HG03342 (cell line): ENCODE results near the gene ZC3H18.

ENCODE experiments used
- ATAC-seq: cut with Tn5 transposase; IDR thresholded peaks from one replicate; pipeline ENCODE4 v1.9.1; 2021; ENCODE audit warnings: mild to moderate bottlenecking, moderate library complexity; ENCODE audit not compliant: unreplicated experiment

ZC3H18 gene

DNA sequence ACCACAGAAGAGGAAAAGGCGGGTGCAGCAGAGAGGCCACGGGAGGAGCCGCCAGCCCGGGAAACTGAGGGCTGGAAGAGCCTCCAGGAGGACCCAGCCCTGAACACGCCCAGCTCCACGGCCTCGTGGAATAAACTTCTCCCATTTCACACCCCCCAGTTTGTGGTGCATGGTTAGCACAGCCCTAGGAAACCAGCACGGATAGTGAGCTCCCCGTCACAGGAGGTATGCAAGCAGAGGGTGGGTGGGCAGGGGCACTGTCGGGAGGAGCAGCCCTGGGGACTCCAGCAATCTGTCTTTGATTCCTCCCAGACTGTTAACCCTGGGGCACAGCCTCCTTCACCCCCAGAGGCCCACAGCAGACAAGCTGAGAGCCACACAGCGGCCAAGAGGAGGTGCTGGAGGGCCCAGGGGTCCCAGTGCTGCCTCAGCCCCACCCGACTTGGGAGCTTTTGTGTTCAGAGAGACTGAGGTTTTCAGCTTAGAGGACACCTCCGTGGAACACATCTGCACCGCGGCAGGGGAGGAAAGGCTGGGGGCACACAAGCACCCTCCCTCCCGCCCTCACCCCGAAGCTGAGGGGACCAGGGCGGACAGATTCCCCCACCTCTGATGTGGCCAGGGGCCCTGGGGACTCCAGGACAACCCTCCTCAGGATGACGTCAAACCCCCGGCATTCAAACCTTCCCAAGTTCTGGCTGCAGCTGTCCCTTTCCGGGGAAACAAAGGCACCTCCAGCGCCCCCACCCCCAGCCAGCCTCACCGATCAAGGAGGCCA, 66.5 kb downstream of the ZC3H18 start:
- no peak for ATAC-seq

- no peak for ATAC-seq
Measured at GRCh38 chr16:88638323-88639230, 68.4 kb downstream of the ZC3H18 start, which contains the start of gene IL17C. Gene IL17C (plus strand): TSS chr16:88638572. CDS start chr16:88638642, 70 bp downstream.

DNA sequence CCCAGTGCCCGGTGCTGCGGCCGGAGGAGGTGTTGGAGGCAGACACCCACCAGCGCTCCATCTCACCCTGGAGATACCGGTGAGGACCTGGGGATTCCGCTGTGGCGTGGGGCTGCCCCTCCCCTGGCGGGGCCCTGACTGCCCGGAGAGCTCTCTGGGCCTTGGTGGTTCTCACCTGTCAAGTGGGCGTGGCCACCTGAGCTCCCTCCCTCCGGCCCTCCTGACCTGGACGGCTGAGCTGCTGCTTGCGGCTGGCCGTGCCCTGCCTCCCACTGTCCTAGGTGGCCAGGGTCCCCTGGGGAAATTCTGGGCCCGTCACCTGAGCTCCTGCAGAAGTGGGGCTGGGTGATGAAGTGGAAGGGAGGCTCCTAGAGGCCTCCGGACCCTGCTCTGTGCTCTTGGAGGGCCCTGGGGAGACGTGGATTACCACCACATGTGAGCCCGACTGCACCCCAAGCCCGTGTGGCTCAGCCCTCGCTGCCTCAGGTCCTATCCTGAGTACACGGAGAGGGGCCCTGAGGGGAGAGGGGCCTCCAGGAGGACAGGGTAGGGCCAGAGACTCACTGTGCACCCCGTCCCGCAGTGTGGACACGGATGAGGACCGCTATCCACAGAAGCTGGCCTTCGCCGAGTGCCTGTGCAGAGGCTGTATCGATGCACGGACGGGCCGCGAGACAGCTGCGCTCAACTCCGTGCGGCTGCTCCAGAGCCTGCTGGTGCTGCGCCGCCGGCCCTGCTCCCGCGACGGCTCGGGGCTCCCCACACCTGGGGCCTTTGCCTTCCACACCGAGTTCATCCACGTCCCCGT, 69.2 kb downstream of the ZC3H18 start:
- ATAC-seq, result no peak

- ATAC-seq, result no peak
Measured at GRCh38 chr16:88640039-88640495, 69.9 kb downstream of the ZC3H18 start.

DNA sequence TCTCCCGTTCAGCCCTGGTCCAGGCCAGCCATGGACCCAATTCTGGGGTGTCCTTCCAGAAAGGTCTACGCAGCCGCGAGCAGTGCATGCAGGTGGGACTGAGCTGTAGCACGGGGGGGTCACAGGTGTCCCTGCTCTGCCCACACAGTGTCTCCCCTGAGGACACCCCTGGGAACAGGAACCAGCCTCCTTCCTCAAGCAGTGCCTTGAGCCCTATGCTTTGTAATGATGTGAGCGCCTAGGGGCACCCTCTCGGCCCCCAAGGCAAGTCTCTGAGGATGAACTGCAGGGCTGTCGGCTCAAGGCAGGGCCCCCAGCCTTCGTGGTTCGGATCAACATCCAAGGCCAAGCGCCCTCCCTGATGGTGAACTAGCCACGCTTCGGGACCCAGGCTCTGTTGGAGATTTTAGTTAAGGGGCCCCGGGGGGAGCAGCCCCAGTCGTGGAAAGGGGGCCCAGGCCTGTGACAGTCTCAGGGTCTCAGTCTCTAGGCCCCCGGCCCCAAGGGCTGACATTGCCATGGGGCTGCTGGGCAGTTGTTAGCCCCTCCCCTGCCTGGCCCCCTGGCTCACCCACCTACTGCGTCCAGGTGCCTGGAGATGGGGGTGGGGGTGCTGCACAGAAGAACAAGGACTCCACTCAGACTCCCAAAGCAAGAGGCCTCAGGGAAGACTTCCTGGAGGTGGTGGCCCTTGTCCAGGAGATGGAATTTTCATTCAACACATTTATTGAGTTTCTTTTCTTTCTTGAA, 70.5 kb downstream of the ZC3H18 start:
- ATAC-seq, result no peak

DNA sequence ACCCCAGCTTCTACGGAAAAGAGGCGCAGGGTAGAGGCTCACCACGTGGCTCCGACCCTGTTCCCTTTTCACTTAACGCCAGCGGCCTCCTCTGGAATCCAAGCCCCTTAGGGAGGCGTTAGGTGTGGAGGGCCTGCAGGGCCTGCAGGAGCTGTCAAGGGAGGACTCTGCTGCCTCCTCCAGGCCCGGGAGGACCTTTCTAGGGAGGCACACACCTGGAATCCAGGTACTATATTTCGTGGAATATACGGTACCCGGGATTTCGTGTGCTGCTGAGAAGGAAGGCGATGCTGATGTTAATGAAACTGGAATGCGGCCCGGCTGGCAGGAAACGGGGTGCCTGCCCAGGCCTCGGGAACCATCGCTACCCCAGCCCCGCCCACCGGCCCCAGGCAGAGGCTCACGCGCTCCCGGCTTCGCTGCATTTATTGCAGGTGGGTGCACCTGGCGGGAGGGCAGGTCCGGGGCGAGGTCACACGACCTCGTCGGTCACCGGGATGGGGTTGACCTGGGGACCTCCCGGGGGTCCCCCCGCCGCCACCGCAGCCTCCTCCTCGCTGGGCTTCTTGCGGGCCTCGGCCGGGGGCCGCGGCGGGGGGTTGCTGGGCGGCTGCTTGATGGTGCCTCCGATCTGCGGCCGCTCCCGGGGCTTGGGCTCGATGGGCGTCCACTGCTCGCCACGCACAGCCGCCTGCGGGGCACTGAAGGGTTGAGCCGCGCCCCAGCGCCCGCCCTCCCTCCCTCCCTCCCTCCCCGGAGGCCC, 72.9 kb downstream of the ZC3H18 start:
- ATAC-seq, result no peak

DNA sequence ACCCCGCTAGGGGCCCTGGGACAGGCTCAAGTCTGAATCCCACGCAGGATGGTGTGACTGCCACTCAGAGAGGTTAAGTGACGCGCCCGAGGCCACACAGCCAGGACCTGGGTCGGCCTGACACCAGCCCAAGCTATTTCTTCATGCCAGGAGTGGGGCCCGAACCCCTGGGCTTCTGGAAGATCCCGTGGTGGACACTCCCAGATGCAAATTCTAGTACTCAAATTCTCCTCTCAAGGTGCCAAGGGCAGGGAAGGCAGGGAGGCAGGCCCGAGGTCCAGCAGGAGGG, 73.4 kb downstream of the ZC3H18 start:
- no peak for ATAC-seq

GRCh38 chr16:88645455-88645854, 75.3 kb downstream of the ZC3H18 start:
- ATAC-seq, result no peak

GRCh38 chr16:88645941-88646340, 75.7 kb downstream of the ZC3H18 start:
- no peak for ATAC-seq

GRCh38 chr16:88646345-88647034, 76.3 kb downstream of the ZC3H18 start:
- ATAC-seq, result no peak

- ATAC-seq, result no peak
Measured at GRCh38 chr16:88647178-88648070, 77.2 kb downstream of the ZC3H18 start.

DNA sequence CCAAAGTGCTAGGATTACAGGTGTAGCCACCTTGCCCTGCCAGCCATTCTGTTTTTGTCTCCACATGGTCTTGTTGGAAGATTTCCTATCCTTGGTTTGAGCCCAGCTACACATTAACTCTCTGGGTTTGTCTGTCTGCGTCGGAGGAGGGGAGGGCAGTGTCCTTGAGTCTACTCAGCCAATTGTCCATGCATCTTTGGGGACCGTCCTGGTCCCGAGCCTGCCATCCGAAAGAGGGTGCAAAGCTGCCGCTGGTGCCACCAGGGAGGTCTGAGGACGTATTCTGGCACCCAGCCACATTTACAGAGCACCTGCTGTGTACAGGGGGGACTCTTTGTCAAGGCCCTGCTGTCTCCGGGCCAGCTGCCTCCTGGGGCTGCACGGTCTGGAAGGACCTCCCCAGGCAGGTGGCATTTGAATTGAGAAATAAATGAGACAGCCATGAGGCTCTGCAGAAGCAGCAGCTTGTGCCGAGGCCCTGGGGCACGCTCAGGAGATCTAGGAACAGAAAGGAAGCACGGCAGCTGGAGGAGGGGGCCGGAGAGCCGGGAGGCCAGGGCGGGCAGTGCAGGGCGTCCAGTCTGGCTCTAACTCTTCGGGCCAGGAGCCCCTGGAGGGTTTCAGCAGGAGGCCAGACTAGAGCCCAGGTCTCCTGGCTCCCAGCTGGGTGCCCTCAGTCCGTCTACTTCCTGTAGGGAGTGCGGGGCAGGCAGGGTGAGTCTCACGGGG, 79.2 kb downstream of the ZC3H18 start:
- ATAC-seq, result no peak

DNA sequence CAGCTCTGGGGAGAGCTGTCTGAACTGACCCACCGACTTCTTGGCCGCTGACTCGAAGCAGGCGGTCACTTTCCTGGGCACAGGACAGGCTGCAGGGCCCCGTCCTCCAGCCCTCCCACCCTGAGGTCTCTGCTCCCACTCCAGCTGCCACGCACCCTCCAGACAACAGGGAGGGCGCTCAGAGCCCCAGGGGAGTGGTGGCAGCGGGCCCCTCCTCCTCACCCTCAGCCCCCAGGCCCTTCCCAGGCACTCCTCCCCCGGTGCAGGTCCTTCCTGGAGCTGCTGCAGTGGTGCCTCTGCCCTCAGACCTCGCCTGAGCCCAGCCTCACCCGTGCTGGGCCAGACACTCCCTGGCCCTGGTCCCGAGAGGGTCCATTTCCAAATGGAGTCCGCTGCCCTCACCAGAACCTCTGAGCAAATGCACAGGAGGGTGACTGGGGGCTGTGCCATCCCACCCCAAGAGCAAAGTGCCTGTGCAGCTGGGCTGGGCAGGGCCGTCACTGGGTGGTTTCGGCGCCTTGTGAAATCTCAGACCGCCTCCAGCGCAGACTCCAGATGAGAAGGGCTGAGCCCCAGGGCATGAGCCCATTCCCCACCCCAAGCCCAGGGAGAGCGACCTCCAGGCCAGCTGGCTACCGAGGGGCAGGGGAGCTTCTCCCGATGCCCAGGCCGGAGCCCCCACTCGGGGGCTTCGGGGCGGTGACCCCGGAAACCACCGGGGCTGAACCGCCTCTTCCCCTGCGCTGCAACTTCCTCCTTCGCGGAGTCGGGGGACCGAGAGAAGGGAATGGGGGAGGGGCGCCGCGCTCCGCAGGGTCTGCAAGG, 79.9 kb downstream of the ZC3H18 start:
- peak; percentile 11 for ATAC-seq

DNA sequence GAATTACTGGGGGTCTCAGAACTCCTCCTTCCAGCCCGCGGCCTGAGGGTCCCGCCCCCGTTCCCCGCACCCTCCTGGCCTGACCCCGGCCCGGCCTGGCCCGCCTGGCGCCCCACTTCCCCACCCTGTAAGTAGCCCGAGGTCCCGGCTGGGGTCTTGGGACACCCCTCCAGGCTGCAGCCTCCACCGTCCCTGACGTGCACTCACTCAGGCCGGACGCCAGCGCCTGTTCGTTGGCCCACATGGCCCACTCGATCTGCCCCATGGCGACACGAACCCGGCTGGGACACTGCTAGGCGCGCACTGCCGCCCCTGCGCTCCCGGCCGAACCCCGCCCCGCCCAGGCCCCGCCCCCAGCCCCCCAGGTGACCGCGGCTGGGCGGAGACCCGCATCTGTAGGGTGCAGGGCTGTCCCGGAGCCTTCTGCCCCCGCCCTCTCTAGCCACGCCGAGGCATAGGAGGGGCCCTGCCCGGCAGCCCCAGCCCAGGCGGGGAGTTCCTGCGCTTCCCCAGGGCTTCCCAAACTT, 80.6 kb downstream of the ZC3H18 start, which contains the start of gene CYBA:
Gene CYBA (minus strand): TSS at position 305 of the 527 bp plus-strand sequence. CDS start 40 bp downstream, at position 265.
- ATAC-seq, result peak; percentile 66

DNA sequence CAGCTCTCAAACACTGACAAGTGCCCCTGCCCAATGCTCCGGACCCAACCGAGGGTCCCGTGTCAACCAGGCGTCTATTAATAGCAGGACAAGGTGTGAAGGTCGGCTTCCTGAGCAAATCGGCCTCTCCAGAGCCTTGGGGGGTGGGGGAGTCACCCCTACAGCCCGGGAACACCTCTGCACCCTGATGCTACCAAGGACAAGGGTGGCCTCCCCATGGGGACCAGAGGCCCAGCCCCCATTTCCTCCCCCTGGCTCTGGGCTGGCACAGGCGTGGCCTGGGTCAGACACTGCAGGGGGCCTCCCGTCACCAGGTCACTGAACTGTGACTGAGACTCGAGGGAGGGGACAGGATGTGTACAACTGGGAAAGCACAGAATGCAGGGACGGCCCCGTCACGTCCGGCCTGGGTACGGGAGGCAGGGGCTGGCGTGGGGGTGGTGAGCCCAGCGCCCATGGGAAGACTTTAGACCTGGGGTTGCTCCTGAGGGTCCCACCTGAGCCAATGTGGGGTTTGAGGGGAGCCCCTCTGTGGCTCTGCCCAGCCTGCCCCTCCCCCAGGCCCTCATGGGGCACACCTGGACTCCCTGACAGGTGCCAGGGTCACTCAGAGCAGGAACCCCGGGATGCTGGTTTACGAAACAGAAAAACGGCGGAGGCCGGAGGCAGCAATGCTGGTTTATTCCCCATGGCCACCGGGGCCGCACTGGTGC, 81.2 kb downstream of the ZC3H18 start:
- peak; percentile 79 for ATAC-seq
